DOHH2 (cell line): Measurements from ENCODE around the gene USP32.

ENCODE experiments used
- EZH2phosphoT487 ChIP-seq: fragments of 200-600 bp; sonication (generic); IDR thresholded peaks from 2 replicates; pipeline ENCODE4 v1.6.1; 2017; ENCODE audit warnings: borderline replicate concordance, mild to moderate bottlenecking, antibody characterized with exemption, low read length, moderate library complexity, mixed read lengths
- TF ChIP-seq, protein P1 (sequence below): fragments of 200-600 bp; sonication (generic); IDR thresholded peaks from one replicate; pipeline ENCODE4 v1.5.1; 2014; ENCODE audit warnings: antibody characterized with exemption, mild to moderate bottlenecking, low read depth, low read length; ENCODE audit not compliant: poor library complexity, severe bottlenecking

DNA sequence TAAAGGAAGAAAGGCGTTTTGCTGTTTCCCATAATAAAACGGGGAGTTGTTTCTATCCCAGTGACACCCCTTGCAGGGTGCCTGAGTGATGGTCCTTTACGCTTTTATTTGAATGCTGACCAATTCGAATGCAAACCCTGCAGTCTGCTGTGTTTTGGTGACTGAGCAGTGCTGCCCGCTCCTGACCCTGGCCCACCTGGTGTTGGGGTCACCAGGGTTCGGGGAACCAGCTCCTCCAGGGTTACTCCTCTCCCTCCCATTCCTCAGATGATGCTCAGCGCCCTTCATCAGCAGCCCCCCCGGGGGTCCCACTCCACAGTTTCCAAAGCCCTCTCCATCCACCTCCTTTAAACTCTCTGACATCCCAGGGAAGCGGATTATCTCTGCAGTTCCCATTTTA lies 236.1 kb downstream of the USP32 start:
- TF ChIP-seq, protein P1, sequence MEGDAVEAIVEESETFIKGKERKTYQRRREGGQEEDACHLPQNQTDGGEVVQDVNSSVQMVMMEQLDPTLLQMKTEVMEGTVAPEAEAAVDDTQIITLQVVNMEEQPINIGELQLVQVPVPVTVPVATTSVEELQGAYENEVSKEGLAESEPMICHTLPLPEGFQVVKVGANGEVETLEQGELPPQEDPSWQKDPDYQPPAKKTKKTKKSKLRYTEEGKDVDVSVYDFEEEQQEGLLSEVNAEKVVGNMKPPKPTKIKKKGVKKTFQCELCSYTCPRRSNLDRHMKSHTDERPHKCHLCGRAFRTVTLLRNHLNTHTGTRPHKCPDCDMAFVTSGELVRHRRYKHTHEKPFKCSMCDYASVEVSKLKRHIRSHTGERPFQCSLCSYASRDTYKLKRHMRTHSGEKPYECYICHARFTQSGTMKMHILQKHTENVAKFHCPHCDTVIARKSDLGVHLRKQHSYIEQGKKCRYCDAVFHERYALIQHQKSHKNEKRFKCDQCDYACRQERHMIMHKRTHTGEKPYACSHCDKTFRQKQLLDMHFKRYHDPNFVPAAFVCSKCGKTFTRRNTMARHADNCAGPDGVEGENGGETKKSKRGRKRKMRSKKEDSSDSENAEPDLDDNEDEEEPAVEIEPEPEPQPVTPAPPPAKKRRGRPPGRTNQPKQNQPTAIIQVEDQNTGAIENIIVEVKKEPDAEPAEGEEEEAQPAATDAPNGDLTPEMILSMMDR = no peak
- TF ChIP-seq EZH2phosphoT487 = no peak
